GM18507 (cell line): ENCODE results near the gene NUAK1.

Experiments
- DNase-seq: peaks from one replicate; pipeline ENCODE4 v3.0.0; 2011; ENCODE audit warnings: low read depth; ENCODE audit not compliant: insufficient read length; ENCODE audit errors: extremely low spot score
- FAIRE-seq: peaks from 2 replicates; lab custom pipeline; 2011; peaks lifted over from hg19 to GRCh38; lab: Jason Lieb, UNC

Gene NUAK1

DNA sequence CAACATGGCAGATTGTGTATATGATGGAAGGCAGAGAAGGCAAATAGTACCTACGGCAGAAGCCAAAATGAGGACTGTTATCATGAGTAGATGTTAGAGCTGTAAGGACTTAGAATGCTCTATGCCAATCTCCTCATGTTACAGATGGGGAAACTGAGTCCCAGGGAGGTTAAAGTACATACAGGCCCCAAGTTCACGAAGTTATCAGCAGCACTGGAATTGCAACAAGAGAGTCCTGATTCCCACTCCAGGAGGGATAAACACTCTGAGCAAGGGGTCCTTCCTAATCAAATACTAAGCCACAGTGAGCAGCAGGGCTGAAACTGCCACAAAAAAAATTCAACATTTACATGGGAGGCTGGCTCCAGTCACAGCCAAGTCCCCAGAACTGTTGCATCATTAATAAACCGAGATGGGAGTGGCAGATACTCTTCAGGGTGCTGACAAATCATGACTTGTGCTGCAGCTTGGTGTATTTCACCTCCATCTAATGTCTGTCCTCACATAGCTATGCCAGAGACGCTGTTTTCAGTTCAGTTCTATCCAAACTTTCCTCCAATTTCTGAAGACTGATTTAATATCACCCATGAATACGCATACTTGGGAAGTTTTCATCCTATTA, 24.2 kb downstream of the NUAK1 start:
- no peak for DNase-seq
- no peak for FAIRE-seq

DNA sequence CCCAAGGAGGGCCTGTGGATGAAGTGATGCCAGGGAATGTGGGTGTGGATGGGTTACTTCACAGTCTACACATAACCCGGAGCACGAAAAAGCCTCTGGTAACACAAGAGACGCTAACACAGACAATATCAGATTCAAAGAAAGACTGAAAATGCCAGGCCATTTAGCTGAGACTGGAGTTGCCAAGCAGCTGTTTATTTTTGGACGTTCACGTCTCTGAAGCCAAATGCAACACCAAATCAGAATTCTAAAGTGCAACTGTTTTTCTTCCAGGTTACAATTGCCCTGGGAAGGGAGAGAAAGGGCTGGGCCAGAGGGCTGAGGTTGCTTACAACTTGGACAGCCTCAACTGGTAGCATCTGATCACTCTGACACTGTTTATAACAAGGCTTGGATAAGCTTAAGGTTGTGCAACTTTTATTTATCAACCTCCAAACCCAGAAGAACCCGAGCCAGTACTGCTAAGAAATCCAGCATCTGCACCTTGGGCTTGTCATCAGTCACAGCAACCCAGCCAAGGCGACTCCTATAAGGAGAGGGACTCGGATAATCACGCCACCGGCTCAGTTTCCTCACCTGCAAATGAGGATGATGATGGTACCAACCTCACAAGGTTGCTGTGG, 24.8 kb downstream of the NUAK1 start:
- DNase-seq (no peak), FAIRE-seq (no peak)

- no peak for FAIRE-seq
Measured at GRCh38 chr12:106113446-106113823, 25.3 kb downstream of the NUAK1 start.

GRCh38 chr12:106113042-106113441, 25.7 kb downstream of the NUAK1 start:
- no peak for DNase-seq
- no peak for FAIRE-seq

More at GRCh38 chr12:106113446-106113823, 25.3 kb downstream of the NUAK1 start:
- no peak for DNase-seq

DNA sequence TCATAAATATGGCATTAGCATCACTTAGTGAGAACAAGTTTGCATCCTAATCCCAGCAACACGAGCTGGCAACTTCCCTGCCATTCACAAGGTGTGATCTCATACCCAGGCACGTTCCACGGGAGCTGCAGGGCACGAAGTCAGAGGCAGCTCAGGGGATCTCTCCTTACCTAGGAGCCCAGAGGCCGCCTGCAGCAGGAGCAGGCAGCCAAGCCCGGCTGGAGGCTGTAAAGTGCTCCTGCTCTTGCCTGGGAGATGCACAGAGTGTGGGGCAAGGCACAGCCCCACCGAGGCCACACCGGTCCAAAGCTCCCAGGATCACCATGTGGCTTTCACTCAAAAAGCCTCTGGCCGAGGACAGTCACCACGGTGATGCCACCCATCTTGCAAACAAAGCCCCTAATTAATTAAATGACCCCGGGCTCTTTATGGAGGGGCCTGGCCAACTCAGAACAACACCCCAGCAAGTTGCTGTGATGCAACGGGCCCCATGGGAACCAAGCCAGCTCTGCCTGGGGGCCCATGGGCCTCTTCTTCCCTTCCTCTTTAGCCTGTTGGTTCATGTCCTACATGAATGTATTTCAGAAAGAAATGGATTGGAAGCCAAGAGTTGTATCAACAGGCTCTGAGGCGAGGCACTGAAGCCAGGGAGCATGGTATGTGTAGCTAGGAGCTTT, 26.5 kb downstream of the NUAK1 start:
- FAIRE-seq (no peak), DNase-seq (no peak)

DNA sequence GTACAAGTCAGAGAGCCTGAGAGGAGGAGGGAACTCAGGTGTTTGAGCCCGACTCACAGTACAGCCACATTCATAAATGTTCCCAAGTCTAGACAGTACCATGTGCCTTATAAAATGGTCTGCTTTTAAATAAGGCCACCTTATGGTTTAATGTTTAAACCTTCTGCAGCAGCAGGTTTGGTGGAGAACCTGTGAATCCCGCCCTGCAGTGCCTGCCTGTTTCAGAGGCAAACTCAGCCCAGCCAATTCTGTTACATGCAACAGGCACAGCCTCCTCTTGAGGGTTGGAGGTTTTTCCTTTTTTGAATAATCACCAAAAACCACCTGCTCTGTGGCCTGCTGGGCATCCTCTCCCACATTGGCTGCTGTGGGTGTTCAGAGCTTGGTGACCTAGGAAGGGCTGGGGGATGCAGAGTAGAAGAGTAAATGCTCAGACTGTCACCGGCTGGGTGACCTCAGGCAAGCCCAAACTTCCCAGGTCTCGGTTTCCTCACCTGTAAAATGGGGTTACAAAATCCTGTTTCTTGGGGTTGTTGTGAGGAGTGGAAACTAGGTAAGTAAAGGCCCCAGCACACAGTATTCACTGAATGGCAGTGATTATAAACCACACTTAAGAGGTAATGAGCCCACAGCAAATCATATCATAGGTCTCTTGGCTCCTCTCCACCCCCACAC, 28.0 kb downstream of the NUAK1 start:
- DNase-seq (no peak), FAIRE-seq (no peak)

DNA sequence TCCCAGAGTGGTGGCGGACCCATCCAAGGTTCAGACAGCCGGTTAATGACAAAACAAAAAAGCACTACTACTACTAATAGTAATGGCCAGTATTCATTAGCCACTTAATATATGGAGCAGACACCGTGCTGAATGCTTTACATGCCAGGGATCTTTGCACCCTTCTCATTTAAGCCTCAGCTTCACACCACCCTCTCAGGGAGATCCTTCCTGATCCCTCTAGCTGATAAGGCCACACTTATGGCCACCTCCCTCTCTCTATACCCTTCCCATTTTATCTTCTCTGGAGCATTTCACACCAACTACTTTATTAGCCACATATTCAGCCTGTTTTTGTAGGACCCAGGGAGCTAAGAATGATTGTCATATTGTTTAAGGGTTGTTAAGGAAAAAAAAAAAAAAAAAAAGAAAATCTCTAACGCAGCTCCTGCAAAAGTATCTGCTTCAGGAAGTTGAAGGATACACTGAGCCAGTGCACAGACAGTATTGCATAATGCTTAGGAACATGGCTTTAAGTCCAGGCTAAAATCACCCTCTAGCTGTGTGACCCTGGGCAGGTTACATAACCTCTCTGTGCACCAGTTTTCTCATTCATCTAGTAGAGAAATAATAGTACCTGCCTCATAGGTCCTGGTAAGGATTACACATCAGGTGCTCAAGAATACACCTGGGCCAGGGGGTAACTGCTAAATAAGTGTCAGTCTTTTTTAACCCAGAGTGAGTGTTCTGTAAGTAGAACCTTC, 29.4 kb downstream of the NUAK1 start:
- DNase-seq (no peak), FAIRE-seq (no peak)

DNA sequence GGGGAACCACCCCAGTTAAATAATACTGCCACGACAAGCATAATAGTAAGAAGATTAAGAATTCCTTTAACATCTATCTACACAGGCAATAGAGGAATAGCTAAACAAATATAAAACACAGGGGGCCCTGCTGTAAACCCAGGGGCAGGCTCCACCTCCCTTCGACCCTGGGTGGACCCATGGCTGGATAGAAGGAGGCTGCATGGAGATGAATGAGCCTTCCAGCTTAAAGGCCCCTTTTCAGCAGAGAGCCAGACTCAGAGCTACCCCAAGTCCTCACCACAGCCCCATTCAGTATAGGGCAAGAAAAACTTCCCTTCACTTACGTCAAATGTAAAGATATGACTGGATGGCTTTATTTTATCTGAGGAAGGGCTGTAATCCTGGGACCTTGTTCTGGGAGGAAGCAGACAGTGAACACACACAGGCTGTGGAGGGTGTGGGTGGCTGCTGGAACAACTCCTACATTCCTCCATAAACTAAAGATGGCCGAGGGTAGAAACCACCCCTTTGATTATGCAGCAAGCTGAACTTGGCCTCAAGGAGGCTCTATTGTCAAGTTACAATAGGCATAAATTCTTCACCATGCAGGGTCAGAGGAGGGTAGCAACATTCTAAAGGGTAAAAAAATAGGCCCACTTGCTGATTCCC, 30.4 kb downstream of the NUAK1 start:
- DNase-seq = no peak
- no peak for FAIRE-seq

DNA sequence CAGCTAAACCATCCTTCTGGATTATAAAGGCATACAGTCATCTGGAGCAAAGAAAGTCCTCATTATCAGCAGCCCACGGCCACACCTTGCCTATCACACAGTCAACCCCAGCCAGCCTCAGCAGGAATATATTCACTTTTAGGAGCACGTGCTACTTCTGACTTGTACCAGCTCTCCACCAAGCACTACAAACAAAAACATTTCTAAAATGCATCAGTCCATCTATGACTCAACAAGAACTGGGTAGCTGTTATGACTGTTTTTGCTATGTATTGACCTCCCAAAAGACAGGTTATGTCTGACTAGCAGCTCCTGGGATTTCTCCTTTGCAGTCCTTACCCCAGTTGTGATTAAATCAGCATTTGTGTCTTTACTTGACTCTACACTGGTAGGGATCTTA, 31.2 kb downstream of the NUAK1 start:
- no peak for DNase-seq
- no peak for FAIRE-seq

DNA sequence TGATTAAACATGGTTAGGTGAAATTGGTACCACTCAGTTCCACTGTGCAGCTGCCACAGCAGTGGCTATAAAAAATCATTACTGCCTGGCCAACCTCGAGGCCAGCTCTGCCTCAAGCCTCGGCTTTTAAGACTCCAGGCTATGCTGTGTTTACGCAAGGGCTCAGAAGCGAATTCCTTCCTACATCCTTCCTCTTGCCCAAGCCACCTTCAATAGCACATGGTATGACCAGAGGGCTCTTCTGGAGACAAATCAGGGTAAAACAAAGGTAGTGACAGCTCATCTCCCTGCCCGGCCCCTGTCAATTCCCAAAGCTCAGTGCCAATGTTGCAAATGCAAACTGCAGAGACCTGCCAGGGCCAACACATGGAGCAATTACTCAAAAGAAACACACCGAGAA, 31.9 kb downstream of the NUAK1 start:
- no peak for FAIRE-seq
- DNase-seq = no peak

GRCh38 chr12:106106061-106106566, 32.6 kb downstream of the NUAK1 start:
- FAIRE-seq = no peak
- DNase-seq = no peak

DNA sequence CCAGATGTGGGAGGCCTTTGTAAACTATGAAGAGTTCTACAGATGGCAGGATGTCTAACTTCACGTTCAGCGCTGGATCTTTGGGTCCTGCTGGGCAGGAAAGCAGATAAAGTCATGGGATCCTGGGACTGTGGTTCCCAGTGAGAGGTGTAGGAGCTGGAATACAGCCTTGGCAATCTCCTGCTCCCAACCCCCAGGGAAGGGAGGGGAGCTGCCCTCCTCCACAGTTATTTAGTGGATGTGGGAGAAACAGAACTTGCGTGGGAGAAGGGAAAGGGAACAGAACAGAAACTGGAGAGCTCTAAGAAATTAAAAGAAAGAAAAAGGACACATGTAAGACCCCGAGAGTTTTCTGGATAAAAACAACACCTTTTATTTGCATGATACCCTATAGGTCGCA, 37.0 kb downstream of the NUAK1 start:
- FAIRE-seq = no peak
- DNase-seq = no peak

DNA sequence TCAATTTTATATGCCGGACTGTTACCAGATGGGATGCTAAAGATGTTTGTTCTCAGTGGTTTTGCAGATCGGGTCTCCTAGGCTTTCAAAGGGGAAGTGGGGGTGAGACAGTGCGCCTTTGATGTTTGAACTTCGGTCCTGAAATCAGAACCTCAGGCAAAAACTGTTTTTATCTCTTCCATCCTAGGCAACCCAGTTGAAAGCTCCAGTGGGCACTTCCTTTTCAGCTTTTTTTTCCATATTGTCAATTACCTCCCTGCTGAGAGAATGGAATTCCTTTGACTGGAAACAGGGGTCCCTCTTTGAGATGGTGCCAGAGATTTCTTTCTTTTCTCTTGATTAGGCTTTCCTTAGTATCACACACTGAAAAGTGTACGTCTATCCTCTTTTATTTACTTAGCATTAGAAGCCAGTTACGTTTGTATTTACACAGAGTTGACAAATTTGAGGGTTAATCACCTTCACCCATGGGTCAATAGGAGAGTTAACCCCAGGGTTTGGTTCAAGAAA, 40.0 kb downstream of the NUAK1 start:
- DNase-seq (no peak), FAIRE-seq (no peak)

- DNase-seq = no peak
- FAIRE-seq = no peak
Measured at GRCh38 chr12:106097011-106097410, 41.7 kb downstream of the NUAK1 start.

- DNase-seq (no peak), FAIRE-seq (no peak)
Measured at GRCh38 chr12:106096376-106096775, 42.4 kb downstream of the NUAK1 start.

GRCh38 chr12:106094304-106094703, 44.5 kb downstream of the NUAK1 start:
- DNase-seq (no peak), FAIRE-seq (no peak)

DNA sequence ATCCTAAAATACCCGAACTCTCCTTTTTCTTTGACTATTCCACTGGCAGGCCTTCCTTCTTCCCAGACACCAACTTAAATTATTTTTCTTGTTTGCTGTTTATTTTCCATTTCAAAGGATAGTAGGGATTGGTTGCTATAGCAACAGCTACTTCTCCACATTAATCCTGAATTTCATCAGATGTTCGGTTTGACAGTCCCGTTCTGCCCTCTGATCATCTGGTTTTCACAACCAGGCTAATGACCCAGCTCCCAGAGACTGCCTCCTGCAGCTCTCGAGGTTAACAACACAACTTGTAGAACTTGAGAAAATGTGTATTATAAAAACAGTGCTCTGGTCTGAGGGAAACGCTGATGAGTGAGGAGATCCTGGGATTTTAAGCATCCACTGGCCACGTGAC, 45.5 kb downstream of the NUAK1 start:
- DNase-seq (no peak), FAIRE-seq (no peak)

GRCh38 chr12:106091446-106091820, 47.3 kb downstream of the NUAK1 start:
- FAIRE-seq (no peak), DNase-seq (no peak)
